Neural progenitor cell (in vitro differentiated cells): ENCODE measurements around the gene FBXL19.

Experiments used
- CTCF ChIP-seq: fragments of 200-600 bp; sonication (generic); IDR thresholded peaks from 2 replicates; pipeline ENCODE4 v1.5.1; 2017; ENCODE audit warnings: antibody characterized with exemption, mild to moderate bottlenecking
- EZH2 ChIP-seq: fragments of 200-600 bp; sonication (generic); IDR thresholded peaks from 2 replicates; pipeline ENCODE4 v1.6.1; 2017; ENCODE audit warnings: antibody characterized with exemption, mild to moderate bottlenecking, moderate library complexity

GRCh38 chr16:30885196-30885595 is 38.2 kb upstream of the FBXL19 start:
- TF ChIP-seq CTCF (no peak), EZH2 (no peak)
